GM12874 (cell line): Measurements from ENCODE around the gene ANKRD13B.
A peak's percentile ranks its signal among the peaks of the same experiment; 100 is the strongest.

Source experiments
- CTCF ChIP-seq: IDR thresholded peaks from 2 replicates; pipeline ENCODE4 v1.5.1; 2011; ENCODE audit warnings: low read depth, mild to moderate bottlenecking, control low read depth, low read length, moderate library complexity; ENCODE audit not compliant: insufficient read depth

Gene ANKRD13B

GRCh38 chr17:29612404-29613280, 19.7 kb downstream of the ANKRD13B start:
- TF ChIP-seq CTCF: no peak

- TF ChIP-seq CTCF: peak; percentile 94
These were observed 20.5 kb downstream of the ANKRD13B start for GRCh38 chr17:29613352-29613837.

GRCh38 chr17:29613856-29614255, 20.9 kb downstream of the ANKRD13B start:
- no peak for TF ChIP-seq CTCF

- no peak for TF ChIP-seq CTCF
These were observed 21.6 kb downstream of the ANKRD13B start for GRCh38 chr17:29614349-29615047.

GRCh38 chr17:29615048-29615385, 22.1 kb downstream of the ANKRD13B start:
- TF ChIP-seq CTCF: no peak

GRCh38 chr17:29615492-29616299, 22.8 kb downstream of the ANKRD13B start:
- no peak for TF ChIP-seq CTCF

- TF ChIP-seq CTCF: no peak
These were observed 23.5 kb downstream of the ANKRD13B start for GRCh38 chr17:29616300-29617048.
